IPS-11a (cell line): ENCODE measurements around the gene EXTL1.
"Not testable (repeated sequence)": the region's sequence is repeated elsewhere in the genome, so short reads cannot be mapped to it uniquely, and the experiment has no call there.

Experiments
- H3K4me3 ChIP-seq: one replicate; pipeline ENCODE4 v1.5.1; 2013; ENCODE audit warnings: low read depth, low read length, control low read depth

Gene EXTL1, protein sequence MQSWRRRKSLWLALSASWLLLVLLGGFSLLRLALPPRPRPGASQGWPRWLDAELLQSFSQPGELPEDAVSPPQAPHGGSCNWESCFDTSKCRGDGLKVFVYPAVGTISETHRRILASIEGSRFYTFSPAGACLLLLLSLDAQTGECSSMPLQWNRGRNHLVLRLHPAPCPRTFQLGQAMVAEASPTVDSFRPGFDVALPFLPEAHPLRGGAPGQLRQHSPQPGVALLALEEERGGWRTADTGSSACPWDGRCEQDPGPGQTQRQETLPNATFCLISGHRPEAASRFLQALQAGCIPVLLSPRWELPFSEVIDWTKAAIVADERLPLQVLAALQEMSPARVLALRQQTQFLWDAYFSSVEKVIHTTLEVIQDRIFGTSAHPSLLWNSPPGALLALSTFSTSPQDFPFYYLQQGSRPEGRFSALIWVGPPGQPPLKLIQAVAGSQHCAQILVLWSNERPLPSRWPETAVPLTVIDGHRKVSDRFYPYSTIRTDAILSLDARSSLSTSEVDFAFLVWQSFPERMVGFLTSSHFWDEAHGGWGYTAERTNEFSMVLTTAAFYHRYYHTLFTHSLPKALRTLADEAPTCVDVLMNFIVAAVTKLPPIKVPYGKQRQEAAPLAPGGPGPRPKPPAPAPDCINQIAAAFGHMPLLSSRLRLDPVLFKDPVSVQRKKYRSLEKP

DNA sequence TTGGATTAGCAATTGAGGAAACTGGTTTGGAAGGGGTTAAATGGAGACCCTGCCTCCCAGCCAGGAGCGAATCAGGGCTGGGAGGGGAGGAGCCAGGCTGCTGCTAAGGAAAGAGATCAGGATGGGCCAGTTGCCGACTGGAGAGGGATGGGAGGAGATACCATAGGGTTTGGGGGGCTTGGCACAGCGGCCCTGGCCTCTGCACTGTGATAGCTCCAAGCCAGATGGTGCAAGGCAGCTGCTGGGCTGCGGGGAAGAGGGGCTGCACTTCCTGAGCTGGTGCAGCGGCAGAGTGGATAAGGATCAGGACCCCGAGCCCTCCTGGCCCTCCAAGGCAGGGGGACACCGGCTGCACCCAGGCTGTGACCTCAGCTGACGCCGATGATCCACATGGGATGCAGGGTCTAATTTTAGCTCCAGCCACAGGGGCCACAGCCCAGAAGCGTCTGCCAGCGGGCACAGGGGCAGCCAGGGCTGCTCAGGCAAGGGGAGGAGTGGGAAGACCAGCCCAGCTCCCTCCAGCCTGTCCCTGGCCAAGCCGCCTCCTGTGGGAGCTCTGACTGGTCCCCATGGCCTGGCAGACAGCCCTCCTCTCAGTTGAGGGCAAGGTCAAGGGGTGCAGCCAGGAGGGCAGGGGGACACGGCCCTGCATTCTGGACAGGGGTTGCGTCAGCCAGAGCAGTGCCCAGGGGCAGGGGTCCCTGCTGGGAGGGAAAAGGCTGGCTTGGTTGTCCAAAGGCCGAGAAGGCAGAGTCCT, at the start of gene EXTL1:
Gene EXTL1 (plus strand): TSS at position 129 of the 757 bp plus-strand sequence. CDS start 872 bp downstream, outside the sequence.
- H3K4me3 ChIP-seq = no peak within 1 kb of the TSS

GRCh38 chr1:25971811-25972180, 49.8 kb upstream of the EXTL1 start:
- H3K4me3 ChIP-seq = no peak overlapping the region

- no peak overlapping the region for H3K4me3 ChIP-seq
Measured at GRCh38 chr1:25973610-25974321, 47.8 kb upstream of the EXTL1 start.

DNA sequence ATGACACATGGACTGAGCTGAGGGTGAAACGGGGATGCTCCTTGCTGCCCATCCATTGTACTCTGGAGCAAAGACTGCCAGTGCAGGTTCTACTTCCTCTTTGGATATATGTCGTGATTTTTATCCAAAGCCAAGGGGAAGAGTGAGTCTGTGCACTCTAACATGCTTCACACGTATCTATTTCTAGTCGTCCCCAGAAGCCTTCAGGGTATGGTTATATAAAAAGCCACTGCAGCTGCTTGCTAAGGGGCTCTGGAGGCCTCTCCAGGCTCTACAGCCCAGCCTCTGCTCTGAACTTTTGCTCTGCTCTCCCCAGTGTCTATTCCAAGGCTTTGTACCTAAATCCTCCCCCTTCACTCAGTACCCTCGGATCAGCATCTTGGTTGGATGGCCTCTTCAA, 43.8 kb upstream of the EXTL1 start:
- no peak overlapping the region for H3K4me3 ChIP-seq

- no peak overlapping the region for H3K4me3 ChIP-seq
Measured at GRCh38 chr1:25978403-25978802, 43.2 kb upstream of the EXTL1 start.

- no peak overlapping the region for H3K4me3 ChIP-seq
Measured at GRCh38 chr1:25979210-25979609, 42.4 kb upstream of the EXTL1 start.

GRCh38 chr1:25985171-25985570, 36.4 kb upstream of the EXTL1 start:
- H3K4me3 ChIP-seq = no peak overlapping the region

- no peak overlapping the region for H3K4me3 ChIP-seq
Measured at GRCh38 chr1:25985670-25986069, 35.9 kb upstream of the EXTL1 start.

DNA sequence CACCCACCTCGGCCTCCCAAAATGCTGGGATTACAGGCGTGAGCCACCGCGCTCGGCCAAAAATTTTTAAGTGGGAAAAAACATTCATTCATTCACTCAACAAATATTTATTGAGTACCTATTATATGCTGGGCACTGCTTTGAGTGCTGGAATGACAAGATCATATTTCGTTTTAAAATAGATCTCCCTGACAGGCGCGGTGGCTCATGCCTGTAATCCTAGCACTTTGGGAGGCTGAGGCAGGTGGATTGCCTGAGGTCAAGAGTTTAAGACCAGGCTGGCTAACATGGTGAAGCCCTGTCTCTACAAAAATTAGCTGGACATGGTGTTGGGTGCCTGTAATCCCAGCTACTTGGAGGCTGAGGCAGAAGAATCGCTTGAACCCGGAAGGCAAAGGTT, 34.8 kb upstream of the EXTL1 start:
- H3K4me3 ChIP-seq = not testable (repeated sequence)

DNA sequence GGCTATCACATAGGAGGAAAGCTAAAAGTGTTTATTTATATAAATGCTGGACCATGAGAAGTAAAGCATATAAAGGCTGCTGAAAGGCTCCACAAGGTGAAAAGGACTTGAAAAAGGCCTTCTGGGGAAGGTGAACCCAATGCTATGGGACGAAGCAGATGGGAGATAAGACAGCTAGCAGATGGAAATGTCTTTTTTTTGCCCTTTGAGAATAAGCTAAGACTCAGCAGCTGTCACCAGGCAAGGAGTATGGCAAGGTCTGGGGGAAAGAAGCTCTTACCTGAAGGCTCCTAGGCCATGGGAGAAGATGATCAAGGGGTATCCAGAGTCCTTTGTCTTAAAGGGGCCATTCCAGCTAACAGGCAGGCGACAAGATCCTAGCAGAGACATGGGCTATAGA, 33.6 kb upstream of the EXTL1 start:
- no peak overlapping the region for H3K4me3 ChIP-seq

DNA sequence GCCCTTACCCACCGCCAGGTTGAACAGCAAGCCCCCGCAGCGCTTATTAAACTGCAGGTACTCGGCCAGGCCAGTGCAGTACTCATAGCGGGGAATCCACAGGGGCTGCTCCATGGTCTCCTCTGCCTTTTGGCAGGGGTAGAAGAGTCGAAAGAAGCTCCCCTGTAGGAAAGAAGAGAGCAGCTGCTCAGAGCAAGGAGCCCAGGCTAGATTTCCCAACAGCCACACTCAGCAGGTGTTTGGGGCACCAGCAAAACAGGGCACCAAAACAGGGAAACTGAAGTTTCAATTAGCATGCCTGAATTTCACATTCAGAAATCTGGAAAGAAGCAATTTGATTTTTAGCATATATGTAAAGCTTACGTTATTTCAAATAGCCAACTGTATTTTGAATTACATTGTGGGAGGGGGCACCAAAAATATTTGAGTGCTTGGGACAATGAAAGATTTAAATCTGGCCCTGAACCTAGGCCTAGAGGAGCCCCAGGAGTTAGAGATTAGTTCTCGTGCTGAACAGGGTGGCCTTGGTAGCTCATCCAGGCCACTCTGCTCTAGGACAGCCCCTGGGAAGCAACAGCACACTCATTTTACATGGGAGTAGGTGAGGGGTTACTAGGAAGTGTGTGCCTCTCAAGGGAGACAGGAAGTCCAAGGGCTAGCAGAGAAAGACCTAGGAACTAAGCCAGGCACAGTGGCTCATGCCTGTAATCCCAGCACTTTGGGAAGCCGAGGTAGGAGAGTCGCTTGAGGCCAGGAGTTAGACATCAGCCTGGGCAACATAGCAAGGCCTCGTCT, 31.9 kb upstream of the EXTL1 start:
- H3K4me3 ChIP-seq = no peak overlapping the region

DNA sequence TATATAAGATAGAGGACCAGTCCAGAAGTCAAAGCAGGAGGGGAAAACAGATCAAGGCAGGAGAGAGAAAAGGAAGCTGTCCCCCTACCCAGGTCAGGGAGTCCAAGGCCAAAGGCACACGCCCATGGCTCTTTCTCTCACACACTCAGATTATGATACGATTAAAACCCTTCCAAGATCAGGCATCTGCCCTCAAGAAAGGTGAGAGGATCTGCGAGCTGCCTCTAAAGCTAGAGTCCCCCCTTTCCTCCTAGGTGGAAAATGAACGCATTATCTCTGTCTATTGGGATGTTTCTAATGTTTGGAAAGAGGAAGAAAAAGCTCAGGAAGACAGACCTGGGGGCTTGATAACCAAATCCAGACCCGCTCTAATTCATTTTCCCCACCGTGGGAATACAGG, 31.3 kb upstream of the EXTL1 start:
- no peak overlapping the region for H3K4me3 ChIP-seq

GRCh38 chr1:25990702-25991395, 30.7 kb upstream of the EXTL1 start:
- no peak overlapping the region for H3K4me3 ChIP-seq

DNA sequence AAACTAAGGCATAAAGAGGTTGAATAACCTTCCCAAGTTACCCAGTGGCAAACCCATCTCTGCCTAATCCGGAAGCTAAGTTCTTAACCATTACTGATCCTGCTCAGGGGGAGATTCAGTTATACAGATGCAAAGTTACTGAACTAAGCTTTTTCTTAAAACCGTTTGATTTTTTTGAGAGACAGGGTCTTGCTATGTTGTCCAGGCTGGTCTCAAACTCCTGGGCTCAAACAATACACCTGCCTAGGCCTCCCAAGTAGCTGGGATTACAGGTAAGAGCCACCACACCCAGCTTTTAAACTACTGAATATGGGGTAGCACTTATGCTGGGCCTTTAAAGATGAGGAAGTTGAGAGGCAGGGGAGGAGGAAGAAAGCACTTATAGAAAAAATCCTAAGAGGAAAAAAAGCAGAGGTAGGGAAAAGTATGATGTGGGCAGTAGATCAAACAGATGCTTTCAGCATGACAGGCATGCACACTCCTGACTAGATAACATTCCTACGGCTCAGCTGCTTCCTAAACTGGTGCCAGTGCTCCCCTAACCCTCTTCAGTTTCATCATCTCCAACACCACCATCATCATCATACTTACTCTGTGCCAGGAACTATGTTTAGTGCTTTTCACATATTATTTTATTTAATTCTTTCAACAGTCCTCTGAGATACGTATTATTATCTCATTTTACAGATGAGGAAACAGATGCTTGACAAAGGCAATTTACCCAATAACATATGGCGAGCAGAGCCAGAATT, 29.5 kb upstream of the EXTL1 start:
- no peak overlapping the region for H3K4me3 ChIP-seq

DNA sequence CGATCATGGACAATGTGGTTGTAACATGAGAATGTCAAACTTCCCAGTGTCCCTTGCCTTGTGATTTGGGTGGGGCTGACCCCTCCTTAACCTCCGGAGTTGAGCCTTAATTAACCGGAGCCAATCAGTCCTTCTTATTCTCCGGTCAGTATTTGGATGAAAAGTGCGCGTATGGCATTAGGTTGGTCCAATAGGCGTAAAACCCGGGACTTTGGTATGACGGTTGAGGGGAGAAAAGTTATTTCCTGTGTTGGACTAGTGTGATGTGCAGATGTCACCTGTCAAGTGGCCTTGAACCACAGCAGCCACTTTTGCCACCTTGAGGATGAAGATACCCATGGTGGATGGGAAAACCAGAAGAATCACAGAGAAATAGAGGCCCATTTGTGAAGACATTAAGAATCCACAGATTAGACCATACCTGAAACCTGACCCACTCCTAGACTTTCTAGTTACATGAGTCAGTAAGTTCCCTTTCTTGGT, 28.8 kb upstream of the EXTL1 start:
- H3K4me3 ChIP-seq = no peak overlapping the region

DNA sequence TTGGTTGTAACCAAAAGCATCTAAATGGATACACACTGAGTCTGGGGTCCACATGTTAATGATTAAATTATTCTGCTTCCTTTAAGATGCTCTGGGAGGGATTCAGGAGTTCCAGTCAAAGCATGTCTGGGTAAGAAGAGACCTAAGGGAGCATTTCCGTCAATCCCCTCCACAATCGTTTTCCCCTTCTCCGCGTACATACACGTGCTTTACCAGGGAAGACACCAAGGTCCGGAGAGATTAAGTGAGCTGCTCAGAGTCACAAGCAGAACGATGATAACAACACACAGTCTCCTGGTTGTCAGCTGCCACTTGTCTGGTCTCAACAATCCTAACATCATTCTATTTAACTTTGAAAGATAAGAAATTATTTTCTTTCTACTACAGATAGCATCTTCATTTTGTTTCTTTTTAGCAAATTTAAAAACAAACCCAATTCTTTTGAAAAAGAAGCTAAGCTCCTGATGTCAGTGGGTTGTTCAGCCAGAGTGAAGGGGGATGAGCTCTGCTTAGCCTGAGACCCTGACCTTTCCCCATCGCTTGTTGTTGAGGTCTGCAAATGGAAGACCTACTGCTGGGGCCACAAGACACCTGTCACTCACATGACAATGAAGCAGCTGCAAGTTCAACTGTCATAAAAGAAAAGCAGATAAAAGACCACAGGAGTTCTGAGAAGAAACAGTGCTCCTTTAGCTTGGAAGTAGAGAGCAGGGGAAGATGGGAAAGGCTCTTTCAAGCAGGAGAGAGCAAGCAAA, 28.2 kb upstream of the EXTL1 start:
- H3K4me3 ChIP-seq = no peak overlapping the region

DNA sequence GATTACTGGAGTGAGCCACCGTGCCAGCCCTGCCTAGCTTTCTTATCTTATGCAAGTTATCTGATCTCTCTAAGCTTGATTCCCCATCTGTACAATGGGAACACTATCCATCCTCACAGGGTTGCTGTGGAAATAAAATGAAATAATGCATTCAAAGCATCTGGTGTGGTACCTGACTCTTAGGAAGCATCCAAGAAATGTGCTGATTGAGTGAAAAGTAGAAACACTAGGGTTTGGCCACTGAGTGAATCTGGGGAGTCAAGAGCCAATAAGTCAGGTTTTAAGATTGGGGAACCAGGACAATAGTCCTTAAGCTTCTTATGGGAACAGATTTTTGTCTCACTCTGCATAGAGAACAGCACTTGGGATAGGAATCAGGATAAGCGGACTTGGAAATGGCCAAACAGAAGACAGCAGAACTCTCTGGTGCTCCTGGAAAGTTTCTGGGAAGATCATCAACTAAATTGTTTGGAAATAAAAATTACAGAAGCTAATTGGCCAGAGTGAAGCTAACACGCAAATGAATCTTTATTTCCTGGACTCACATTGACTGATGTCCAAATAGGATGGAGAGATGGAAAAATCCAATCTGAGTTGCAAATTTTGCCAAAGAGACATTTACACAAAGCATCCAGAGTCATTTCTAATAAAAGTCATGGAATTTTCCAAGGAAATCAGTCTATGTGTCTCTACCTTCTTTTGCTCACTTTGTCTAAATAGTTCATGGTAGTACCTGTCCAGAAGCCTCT, 27.0 kb upstream of the EXTL1 start:
- no peak overlapping the region for H3K4me3 ChIP-seq
